Retinal pigment epithelial cell (primary cell): ENCODE data around the gene MAP2K7.

Experiments used
- DNase-seq: peaks from one replicate; pipeline ENCODE4 v3.0.0-alpha.2; 2010; ENCODE audit warnings: low read depth
- H3K4me3 ChIP-seq: 2 replicates; pipeline ENCODE4 v1.5.1; 2011; ENCODE audit warnings: mild to moderate bottlenecking, low read length, control low read depth, moderate library complexity
- TF ChIP-seq, protein P1 (sequence below): conservative IDR thresholded peaks from 2 replicates; pipeline ENCODE4 v1.5.1; 2011; ENCODE audit warnings: low read depth, low read length, control low read depth, inconsistent platforms

MAP2K7 gene

GRCh38 chr19:7941895-7942596 is 38.4 kb downstream of the MAP2K7 start:
- DNase-seq, result no peak
- TF ChIP-seq, protein P1, sequence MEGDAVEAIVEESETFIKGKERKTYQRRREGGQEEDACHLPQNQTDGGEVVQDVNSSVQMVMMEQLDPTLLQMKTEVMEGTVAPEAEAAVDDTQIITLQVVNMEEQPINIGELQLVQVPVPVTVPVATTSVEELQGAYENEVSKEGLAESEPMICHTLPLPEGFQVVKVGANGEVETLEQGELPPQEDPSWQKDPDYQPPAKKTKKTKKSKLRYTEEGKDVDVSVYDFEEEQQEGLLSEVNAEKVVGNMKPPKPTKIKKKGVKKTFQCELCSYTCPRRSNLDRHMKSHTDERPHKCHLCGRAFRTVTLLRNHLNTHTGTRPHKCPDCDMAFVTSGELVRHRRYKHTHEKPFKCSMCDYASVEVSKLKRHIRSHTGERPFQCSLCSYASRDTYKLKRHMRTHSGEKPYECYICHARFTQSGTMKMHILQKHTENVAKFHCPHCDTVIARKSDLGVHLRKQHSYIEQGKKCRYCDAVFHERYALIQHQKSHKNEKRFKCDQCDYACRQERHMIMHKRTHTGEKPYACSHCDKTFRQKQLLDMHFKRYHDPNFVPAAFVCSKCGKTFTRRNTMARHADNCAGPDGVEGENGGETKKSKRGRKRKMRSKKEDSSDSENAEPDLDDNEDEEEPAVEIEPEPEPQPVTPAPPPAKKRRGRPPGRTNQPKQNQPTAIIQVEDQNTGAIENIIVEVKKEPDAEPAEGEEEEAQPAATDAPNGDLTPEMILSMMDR, result no peak
- H3K4me3 ChIP-seq, result peak overlapping the region; percentile 95

DNA sequence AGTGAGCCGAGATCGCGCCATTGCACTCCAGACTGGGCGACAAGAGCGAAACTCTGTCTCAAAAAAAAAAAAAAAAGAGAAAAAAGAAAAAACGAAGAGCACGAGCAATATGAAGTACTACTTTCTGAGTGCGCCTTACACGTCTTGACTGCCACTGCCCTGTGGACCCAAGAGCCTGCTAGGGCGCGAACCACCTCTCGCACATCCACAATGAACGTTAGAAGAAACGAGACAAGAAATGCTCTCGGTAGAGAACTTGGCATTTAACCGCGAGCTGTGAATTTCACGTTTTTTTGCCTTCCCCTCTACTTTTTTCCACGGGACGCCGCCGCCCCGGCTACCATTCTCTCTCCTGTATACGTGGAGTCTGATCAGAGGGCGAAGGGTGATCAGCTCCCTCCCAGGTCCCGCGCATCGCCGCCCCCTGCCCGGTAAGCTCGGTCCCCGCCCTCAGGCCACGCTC is 39.3 kb downstream of the MAP2K7 start:
- no peak for DNase-seq
- peak overlapping the region; percentile 95 for H3K4me3 ChIP-seq
- TF ChIP-seq, protein P1, result no peak

- peak within 1 kb of the TSS; percentile 95 for H3K4me3 ChIP-seq
- TF ChIP-seq, protein P1, result no peak
- DNase-seq, result peak; percentile 99
These were observed 39.9 kb downstream of the MAP2K7 start, which contains the start of gene TIMM44 for GRCh38 chr19:7943444-7944176. TIMM44 (minus strand) TSS chr19:7943666; CDS start chr19:7943651, 15 bp downstream.

DNA sequence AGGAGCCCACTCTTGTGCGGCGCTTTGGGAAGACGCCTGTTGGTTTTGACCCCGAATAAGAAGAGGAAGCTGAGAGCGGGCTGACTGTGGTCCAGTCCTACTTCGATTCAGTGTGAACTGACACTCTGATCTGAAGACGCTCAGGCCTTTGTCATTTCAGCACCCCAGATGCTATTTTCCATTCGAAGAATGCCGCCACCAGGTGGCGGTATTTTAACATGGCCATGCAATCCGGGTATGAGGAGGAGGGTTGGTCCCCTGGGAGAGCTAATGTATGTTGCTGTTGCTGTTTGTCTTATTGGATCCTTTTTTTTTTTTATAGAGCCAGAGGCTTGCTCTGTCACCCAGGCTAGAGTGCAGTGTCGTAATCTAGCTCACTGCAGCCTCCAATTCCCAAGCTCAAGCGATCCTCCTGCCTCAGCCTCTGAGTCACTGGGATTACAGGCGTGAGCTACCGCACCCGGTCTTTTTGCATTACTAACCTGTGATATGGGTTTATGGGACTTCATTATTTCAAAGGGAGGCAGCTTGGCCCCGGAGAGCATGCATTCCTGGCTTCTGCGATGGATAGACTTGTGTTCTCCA is 40.6 kb downstream of the MAP2K7 start:
- peak overlapping the region; percentile 95 for H3K4me3 ChIP-seq
- peak; percentile 59 for DNase-seq
- TF ChIP-seq, protein P1, result peak; percentile 85

DNA sequence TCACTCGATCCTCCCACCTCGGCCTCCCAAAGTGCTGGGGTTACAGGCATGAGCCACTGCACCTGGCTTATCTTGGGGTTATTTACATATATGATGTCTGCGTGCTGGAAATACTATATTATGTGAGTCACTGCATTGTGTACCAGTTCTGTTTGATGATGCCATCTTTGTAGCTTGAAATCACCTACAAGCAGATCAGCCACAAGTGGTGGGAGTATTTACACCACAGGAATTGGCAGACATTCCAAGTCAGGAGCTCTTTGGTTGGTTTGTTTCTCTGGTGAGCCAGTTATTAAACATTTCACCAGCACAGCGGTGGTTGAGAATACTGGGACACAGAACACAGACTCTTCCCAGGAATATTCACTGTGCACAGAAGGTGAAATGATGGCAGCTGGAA is 44.3 kb downstream of the MAP2K7 start:
- TF ChIP-seq, protein P1, result no peak

GRCh38 chr19:7953060-7953459 is 49.4 kb downstream of the MAP2K7 start:
- no peak for DNase-seq
- no peak overlapping the region for H3K4me3 ChIP-seq
- TF ChIP-seq, protein P1, result no peak

More for the DNA sequence above, 44.3 kb downstream of the MAP2K7 start:
- no peak overlapping the region for H3K4me3 ChIP-seq
- no peak for DNase-seq
